Epithelial cell of esophagus (primary cell): ENCODE measurements around the gene SCN5A.
"Not testable (repeated sequence)": the region's sequence is repeated elsewhere in the genome, so short reads cannot be mapped to it uniquely, and the experiment has no call there.

Experiments
- DNase-seq: peaks from one replicate; pipeline ENCODE4 v3.0.0; 2010; ENCODE audit warnings: low read depth
- H3K4me3 ChIP-seq: 2 replicates; pipeline ENCODE4 v1.5.1; 2011; ENCODE audit warnings: mild to moderate bottlenecking, low read length, control low read depth
- TF ChIP-seq, protein P1 (sequence below): IDR thresholded peaks from 2 replicates; pipeline ENCODE4 v1.5.1; 2011; ENCODE audit warnings: low read depth, mild to moderate bottlenecking, low read length, control low read depth, inconsistent platforms; ENCODE audit not compliant: insufficient read depth; ENCODE audit errors: missing control alignments

The SCN5A gene

DNA sequence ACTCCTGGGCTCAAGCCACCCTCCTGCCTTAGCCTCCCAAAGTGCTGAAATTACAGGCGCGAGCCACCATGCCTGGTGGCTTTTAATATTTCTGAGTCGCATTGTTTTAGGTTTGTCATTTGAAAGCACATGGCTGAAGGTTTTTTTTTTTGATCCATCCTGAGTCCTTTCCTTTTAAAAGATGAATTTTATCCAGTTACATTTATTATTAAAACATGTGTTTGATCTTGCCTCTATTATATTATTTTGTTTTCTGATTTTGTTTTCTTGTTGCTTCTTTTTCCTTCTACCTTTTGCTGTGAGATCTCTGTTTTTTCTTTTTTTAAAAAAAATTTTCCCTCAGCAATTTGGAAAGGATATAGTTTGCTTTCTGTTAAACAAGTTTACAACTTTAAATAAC is 76.4 kb downstream of the SCN5A start:
- no peak for DNase-seq

DNA sequence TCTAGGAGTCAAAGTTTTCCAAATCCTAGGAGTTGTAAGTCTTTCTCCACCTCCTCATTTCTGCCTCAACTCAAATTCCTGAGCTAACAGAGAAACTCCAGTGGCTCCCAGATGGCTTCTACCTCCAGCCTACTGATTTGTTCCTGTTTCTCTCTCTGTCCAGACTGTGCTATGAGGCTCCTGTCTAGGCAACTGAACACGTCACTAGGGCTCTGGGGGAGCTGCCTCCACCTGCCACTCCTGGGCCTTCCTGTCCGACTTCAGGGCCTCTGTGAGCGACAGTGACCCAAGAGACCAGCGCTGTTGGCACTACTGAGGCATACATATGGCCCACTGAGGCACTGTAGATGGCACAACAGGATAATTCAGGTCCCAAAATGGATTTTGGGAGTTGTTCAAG is 82.0 kb downstream of the SCN5A start:
- TF ChIP-seq, protein P1, sequence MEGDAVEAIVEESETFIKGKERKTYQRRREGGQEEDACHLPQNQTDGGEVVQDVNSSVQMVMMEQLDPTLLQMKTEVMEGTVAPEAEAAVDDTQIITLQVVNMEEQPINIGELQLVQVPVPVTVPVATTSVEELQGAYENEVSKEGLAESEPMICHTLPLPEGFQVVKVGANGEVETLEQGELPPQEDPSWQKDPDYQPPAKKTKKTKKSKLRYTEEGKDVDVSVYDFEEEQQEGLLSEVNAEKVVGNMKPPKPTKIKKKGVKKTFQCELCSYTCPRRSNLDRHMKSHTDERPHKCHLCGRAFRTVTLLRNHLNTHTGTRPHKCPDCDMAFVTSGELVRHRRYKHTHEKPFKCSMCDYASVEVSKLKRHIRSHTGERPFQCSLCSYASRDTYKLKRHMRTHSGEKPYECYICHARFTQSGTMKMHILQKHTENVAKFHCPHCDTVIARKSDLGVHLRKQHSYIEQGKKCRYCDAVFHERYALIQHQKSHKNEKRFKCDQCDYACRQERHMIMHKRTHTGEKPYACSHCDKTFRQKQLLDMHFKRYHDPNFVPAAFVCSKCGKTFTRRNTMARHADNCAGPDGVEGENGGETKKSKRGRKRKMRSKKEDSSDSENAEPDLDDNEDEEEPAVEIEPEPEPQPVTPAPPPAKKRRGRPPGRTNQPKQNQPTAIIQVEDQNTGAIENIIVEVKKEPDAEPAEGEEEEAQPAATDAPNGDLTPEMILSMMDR: no peak
- DNase-seq: no peak
- H3K4me3 ChIP-seq: no peak overlapping the region

More for the DNA sequence above, 76.4 kb downstream of the SCN5A start:
- TF ChIP-seq, protein P1: no peak
- no peak overlapping the region for H3K4me3 ChIP-seq

DNA sequence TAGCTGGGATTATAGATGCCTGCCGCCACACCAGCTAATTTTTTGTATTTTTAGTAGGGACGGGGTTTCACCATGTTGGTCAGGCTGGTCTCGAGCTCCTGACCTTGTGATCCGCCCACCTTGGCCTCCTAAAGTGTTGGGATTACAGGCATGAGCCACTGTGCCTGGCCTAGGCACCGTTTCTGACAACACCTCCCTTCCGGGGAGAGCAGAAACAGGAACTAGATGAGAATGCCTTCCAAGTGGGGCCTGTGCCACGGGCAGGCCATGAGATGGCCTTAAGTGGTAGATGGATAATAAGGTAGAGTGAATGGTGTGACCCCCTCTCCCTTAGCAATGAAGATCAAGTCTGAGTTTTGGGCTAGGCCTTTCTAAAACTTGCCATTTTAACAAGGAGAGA is 82.7 kb downstream of the SCN5A start:
- H3K4me3 ChIP-seq, DNase-seq: not testable (repeated sequence)

DNA sequence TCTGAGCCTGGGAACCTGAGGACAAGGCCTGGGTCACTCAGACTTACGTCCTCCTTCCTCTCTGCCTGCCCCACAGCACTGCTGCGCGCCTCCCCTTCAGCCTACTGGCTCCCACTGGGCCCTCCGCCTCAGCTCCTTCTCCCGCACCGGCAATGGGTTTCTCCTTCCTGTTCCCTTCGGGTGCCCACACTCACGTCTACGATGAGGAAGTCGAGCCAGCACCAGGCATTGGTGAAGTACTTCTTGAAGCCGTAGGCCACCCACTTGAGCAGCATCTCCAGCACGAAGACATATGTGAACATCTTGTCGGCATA is 83.3 kb downstream of the SCN5A start:
- TF ChIP-seq, protein P1: no peak
- no peak for DNase-seq
- H3K4me3 ChIP-seq: no peak overlapping the region

DNA sequence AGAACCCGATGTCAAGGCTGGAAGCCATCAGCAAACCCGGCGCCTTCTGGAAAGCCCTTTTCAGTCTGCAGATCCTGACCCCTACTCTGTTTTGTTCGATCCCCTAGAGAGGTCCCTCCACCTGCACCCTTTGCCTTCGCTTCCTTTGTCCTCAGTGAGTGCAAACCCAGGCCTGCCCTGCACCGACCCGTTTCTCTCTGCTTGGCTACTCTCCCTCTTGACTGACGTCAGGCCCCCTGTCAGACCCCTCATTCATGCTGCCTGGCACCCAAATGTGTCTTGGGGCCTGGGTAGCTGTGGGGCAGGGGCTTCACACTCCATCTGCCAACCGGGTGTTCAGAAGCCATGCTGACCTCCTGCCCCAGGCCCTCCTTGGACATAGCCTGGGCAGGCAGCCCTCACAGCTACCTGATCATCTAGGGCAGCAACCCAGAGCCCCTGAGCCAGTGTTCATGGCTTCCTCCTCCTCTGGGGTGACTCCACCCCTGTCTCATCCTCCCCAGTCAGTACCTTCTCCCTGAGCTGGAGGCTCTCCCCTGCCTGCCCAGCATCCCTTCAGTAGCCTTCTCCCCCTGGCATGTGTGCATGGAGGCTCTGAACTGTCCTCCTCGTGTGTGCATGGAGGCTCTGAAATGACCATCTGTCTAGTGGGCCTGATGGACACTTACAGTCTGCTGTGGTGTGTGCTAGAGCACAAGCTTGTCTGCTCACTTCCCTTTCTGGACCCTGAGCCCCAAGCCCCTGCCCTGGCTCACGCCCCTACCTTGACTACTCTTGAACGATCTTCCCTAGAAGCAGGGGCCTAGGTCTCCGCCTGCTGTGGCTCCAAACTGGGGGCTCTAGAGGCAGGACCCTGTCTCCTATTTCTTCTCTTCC is 83.9 kb downstream of the SCN5A start:
- no peak overlapping the region for H3K4me3 ChIP-seq
- TF ChIP-seq, protein P1: no peak
- no peak for DNase-seq

DNA sequence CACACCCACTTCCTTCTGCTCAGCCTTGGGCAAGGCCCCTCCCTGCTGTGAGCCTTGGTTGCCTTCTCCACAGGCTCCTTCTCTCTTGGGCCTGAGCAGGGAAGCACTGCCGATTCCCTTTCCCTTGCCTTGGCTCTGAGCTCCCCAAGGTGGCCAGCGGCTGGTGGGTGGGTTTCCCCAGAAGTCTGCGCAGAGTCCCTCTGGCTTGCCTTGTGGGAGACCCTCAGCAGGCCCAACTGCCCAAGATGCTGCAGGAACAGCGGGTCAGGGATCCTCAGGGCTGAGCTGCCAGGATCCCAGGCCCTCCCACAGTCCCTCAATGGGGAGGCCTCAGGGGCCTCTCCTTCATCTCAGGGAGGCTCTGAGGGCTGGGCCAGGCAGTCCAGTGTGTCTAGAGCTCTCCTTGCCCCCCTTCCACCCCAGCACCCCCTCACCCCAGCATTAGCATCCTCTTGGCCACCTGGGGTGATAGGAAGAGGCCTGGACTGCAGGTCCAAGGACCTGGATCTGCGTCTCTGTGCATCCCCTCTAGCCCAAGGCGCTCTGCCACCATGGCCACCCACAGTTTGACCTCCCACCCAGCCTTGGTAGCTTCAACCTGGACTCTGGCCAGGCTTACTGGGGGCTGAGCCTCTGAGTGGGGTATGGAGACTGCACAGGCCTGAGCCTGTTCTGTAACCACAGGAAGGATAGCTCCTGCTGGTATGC is 84.7 kb downstream of the SCN5A start:
- TF ChIP-seq, protein P1: no peak
- no peak for DNase-seq
- H3K4me3 ChIP-seq: no peak overlapping the region

DNA sequence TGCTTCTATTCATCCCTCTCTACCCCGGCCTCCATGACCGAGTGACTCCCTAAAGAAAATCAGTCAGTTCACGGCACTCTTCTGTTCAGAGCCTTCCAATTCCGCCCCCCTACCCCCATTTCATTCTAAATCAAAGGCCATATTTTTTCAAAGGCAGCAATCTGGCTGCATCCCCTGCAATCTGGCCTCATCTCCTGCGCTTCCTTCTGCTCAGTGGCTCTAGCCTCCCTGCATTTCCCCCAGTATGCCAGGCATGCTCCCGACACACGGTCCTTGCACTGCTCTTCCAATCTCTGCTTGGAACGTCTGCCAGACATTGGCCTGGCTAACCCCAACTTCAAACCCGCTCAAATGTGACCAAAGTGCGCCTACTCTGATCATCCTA is 85.6 kb downstream of the SCN5A start:
- no peak for DNase-seq
- no peak overlapping the region for H3K4me3 ChIP-seq
- TF ChIP-seq, protein P1: no peak
